DOHH2 (cell line): ENCODE results near the gene ATG4A.

Experiments
- H3F3A ChIP-seq: fragments of 200-600 bp; sonication (generic), shearing (Covaris generic); 2 replicates; pipeline ENCODE4 v1.6.0; 2016; ENCODE audit warnings: antibody characterized with exemption, mild to moderate bottlenecking; ENCODE audit not compliant: control insufficient read depth, insufficient read depth
- H3K27ac ChIP-seq: fragments of 200-600 bp; sonication (generic); 2 replicates; pipeline ENCODE4 v1.5.1; 2014; ENCODE audit warnings: low read depth, mild to moderate bottlenecking, low read length, moderate library complexity
- H3K27me3 ChIP-seq: fragments of 200-600 bp; sonication (generic); 2 replicates; pipeline ENCODE4 v1.6.1; 2014; ENCODE audit warnings: mild to moderate bottlenecking, low read length, mixed read lengths; ENCODE audit not compliant: control insufficient read depth
- H3K36me3 ChIP-seq: fragments of 200-600 bp; sonication (generic); 2 replicates; pipeline ENCODE4 v1.6.1; 2014; ENCODE audit warnings: mild to moderate bottlenecking, low read length, moderate library complexity, mixed read lengths; ENCODE audit not compliant: control insufficient read depth
- H3K4me1 ChIP-seq: fragments of 200-600 bp; sonication (generic); 2 replicates; pipeline ENCODE4 v1.6.1; 2014; ENCODE audit warnings: mild to moderate bottlenecking, low read length, mixed read lengths; ENCODE audit not compliant: control insufficient read depth
- H3K4me2 ChIP-seq: fragments of 200-600 bp; sonication (generic); 2 replicates; pipeline ENCODE4 v1.6.0; 2014; ENCODE audit warnings: mild to moderate bottlenecking, low read length, moderate library complexity
- H3K4me3 ChIP-seq: fragments of 200-600 bp; sonication (generic); 2 replicates; pipeline ENCODE4 v1.5.1; 2014; ENCODE audit warnings: mild to moderate bottlenecking, low read length, mixed read lengths
- H3K79me2 ChIP-seq: fragments of 200-600 bp; sonication (generic); 2 replicates; pipeline ENCODE4 v1.6.1; 2014; ENCODE audit warnings: mild to moderate bottlenecking, low read length, mixed read lengths; ENCODE audit not compliant: control insufficient read depth
- H3K9me2 ChIP-seq: fragments of 200-600 bp; sonication (generic); replicated peaks from 2 replicates; pipeline ENCODE4 v1.6.1; 2014; ENCODE audit warnings: mild to moderate bottlenecking, low read length, mixed read lengths; ENCODE audit not compliant: control insufficient read depth
- H3K9me3 ChIP-seq: fragments of 200-600 bp; sonication (generic); 2 replicates; pipeline ENCODE4 v1.6.1; 2014; ENCODE audit warnings: antibody characterized with exemption, low read length, mixed read lengths; ENCODE audit not compliant: control insufficient read depth, insufficient read depth
- H4K20me1 ChIP-seq: fragments of 200-600 bp; sonication (generic); 2 replicates; pipeline ENCODE4 v1.6.0; 2014; ENCODE audit warnings: low read depth, mild to moderate bottlenecking, antibody characterized with exemption, low read length, moderate library complexity; ENCODE audit not compliant: control insufficient read depth, insufficient read depth
- CTCF ChIP-seq: fragments of 200-600 bp; sonication (generic); IDR thresholded peaks from one replicate; pipeline ENCODE4 v1.5.1; 2014; ENCODE audit warnings: antibody characterized with exemption, mild to moderate bottlenecking, low read depth, low read length; ENCODE audit not compliant: poor library complexity, severe bottlenecking
- EZH2phosphoT487 ChIP-seq: fragments of 200-600 bp; sonication (generic); IDR thresholded peaks from 2 replicates; pipeline ENCODE4 v1.6.1; 2017; ENCODE audit warnings: borderline replicate concordance, mild to moderate bottlenecking, antibody characterized with exemption, low read length, moderate library complexity, mixed read lengths

Gene ATG4A

GRCh38 chrX:108163333-108164082 is 71.9 kb downstream of the ATG4A start:
- Histone ChIP-seq H4K20me1 (no peaks in the 10 kb centered on the region), H3F3A (no peaks in the 10 kb centered on the region), H3K4me2 (no peak overlapping the region), H3K27me3 (no peaks in the 10 kb centered on the region), H3K4me3 (no peak overlapping the region), H3K9me2 (no peaks in the 10 kb centered on the region), H3K36me3 (no peaks in the 10 kb centered on the region), H3K4me1 (no peaks in the 10 kb centered on the region), H3K27ac (no peak overlapping the region), H3K9me3 (no peaks in the 10 kb centered on the region), H3K79me2 (no peaks in the 10 kb centered on the region)
- TF ChIP-seq EZH2phosphoT487 (no peak), CTCF (no peak)

GRCh38 chrX:108165383-108166111 is 74.0 kb downstream of the ATG4A start:
- no peaks in the 10 kb centered on the region for H3K79me2 ChIP-seq
- no peaks in the 10 kb centered on the region for H3K36me3 ChIP-seq
- no peaks in the 10 kb centered on the region for H3K27me3 ChIP-seq
- no peaks in the 10 kb centered on the region for H4K20me1 ChIP-seq
- TF ChIP-seq CTCF: peak; percentile 25
- no peak for TF ChIP-seq EZH2phosphoT487
- H3K4me3 ChIP-seq: no peak overlapping the region
- no peaks in the 10 kb centered on the region for H3K4me1 ChIP-seq
- H3K27ac ChIP-seq: no peak overlapping the region
- H3K9me2 ChIP-seq: no peaks in the 10 kb centered on the region
- no peaks in the 10 kb centered on the region for H3K9me3 ChIP-seq
- no peaks in the 10 kb centered on the region for H3F3A ChIP-seq
- H3K4me2 ChIP-seq: no peak overlapping the region

GRCh38 chrX:108167211-108167872 is 75.8 kb downstream of the ATG4A start:
- TF ChIP-seq CTCF (no peak), EZH2phosphoT487 (no peak)

More at GRCh38 chrX:108167211-108167872, 75.8 kb downstream of the ATG4A start:
- no peaks in the 10 kb centered on the region for H3K9me3 ChIP-seq
- H3F3A ChIP-seq: no peaks in the 10 kb centered on the region
- no peak overlapping the region for H3K4me3 ChIP-seq
- H3K79me2 ChIP-seq: no peaks in the 10 kb centered on the region
- no peaks in the 10 kb centered on the region for H3K36me3 ChIP-seq
- no peaks in the 10 kb centered on the region for H3K4me1 ChIP-seq
- H3K9me2 ChIP-seq: no peaks in the 10 kb centered on the region
- H3K27ac ChIP-seq: no peak overlapping the region
- H4K20me1 ChIP-seq: no peaks in the 10 kb centered on the region
- no peaks in the 10 kb centered on the region for H3K27me3 ChIP-seq
- no peak overlapping the region for H3K4me2 ChIP-seq
